Astrocyte (in vitro differentiated cells and primary cell): ENCODE results near the gene KCP.

Experiments
- EZH2 ChIP-seq: IDR thresholded peaks from 2 replicates; pipeline ENCODE4 v1.6.1; 2012; ENCODE audit warnings: mild to moderate bottlenecking, low read length, inconsistent platforms; ENCODE audit not compliant: insufficient read depth
- TF ChIP-seq, protein P1 (sequence below): IDR thresholded peaks from 2 replicates; pipeline ENCODE4 v1.5.1; 2011; ENCODE audit warnings: low read depth, mild to moderate bottlenecking, inconsistent platforms, low read length, moderate library complexity; ENCODE audit not compliant: insufficient read depth

DNA sequence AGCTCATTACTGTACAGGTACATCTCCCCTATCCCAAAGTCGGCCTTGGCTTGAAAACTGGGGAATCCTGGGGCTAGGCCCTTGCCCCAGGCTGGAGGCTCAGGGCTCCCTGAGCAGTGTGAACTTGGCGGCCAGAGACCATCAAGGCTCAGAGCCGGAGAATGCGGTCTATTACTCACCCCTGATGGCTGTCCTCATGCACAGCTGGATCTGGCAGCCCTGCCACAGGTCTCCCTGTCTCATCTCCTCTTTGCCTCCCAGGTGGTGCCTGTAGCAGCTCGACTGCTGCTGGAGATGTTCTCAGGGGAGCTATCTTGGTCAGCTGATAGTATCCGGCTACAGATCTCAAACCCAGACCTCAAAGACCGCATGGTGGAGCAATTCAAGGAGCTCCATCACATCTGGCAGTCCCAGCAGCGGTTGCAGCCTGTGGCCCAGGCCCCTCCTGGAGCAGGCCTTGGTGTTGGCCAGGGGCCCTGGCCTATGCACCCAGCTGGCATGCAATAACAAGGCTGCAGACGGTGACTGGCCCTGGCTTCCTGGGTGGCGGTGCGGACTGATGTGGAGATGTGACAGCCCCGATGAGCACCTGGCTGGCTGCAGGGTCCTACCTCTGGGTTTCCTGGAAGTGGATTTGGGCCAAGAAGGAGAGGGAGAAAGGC, 37.9 kb upstream of the KCP start:
- TF ChIP-seq, protein P1, sequence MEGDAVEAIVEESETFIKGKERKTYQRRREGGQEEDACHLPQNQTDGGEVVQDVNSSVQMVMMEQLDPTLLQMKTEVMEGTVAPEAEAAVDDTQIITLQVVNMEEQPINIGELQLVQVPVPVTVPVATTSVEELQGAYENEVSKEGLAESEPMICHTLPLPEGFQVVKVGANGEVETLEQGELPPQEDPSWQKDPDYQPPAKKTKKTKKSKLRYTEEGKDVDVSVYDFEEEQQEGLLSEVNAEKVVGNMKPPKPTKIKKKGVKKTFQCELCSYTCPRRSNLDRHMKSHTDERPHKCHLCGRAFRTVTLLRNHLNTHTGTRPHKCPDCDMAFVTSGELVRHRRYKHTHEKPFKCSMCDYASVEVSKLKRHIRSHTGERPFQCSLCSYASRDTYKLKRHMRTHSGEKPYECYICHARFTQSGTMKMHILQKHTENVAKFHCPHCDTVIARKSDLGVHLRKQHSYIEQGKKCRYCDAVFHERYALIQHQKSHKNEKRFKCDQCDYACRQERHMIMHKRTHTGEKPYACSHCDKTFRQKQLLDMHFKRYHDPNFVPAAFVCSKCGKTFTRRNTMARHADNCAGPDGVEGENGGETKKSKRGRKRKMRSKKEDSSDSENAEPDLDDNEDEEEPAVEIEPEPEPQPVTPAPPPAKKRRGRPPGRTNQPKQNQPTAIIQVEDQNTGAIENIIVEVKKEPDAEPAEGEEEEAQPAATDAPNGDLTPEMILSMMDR: no peak
- no peak for TF ChIP-seq EZH2
